ENCODE measurements around the gene SLC9B1.

Gene SLC9B1

DNA sequence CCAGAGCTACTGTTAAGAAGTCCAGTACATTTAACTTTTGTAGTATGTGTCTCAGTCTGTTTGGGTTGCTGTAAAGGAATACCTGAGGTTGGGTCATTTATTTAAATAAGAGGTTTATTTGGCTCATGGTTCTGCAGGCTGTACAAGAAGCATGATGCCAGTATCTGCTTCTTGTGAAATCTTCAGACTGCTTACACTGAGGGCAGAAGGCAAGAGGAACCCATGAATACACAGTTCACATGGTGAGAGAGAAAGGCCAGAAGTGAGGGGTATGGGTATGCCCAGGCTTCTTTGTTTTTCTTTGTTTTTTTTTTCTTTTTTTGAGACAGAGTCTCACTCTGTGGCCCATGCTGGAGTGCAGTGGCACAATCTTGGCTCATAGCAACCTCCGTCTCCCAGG, 156.8 kb downstream of the SLC9B1 start:
- TF ChIP-seq, protein P1, sequence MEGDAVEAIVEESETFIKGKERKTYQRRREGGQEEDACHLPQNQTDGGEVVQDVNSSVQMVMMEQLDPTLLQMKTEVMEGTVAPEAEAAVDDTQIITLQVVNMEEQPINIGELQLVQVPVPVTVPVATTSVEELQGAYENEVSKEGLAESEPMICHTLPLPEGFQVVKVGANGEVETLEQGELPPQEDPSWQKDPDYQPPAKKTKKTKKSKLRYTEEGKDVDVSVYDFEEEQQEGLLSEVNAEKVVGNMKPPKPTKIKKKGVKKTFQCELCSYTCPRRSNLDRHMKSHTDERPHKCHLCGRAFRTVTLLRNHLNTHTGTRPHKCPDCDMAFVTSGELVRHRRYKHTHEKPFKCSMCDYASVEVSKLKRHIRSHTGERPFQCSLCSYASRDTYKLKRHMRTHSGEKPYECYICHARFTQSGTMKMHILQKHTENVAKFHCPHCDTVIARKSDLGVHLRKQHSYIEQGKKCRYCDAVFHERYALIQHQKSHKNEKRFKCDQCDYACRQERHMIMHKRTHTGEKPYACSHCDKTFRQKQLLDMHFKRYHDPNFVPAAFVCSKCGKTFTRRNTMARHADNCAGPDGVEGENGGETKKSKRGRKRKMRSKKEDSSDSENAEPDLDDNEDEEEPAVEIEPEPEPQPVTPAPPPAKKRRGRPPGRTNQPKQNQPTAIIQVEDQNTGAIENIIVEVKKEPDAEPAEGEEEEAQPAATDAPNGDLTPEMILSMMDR (IDR thresholded peaks at IDR 0.05): no peak
- DNase-seq: no peak
- Mint-ChIP-seq H3K36me3 (ENCODE audit: low read depth) (peaks cover 80% of the 10 kb centered on the region), H3K4me1 (peaks cover 17% of the 10 kb centered on the region), H3K27ac (no peak overlapping the region), H3K9me3 (peaks cover 53% of the 10 kb centered on the region), H3K27me3 (ENCODE audit: low read depth, poor library complexity) (peaks cover 3% of the 10 kb centered on the region), H3K4me3 (no peak overlapping the region)

DNA sequence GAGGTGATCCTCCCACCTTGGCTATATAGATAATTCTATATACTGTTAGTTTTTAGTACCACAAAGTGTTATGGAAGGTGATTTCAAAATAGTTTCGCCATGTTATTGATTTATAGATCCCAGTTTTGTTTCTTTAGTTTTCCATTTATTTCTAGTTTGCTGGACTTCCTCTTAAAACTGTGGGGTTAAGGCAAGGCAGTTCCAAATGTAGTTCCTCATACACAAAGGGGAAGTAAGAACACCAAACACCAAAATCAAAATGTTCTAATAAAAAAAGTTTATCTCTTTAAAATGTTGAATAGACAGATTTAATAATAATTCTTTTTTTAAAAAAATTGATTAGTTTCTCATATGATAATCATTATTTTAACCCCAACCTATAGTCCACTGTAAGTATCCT, 157.5 kb downstream of the SLC9B1 start:
- Mint-ChIP-seq H3K4me3 (no peak overlapping the region), H3K27me3 (ENCODE audit: low read depth, poor library complexity) (peaks cover 3% of the 10 kb centered on the region), H3K4me1 (peaks cover 10% of the 10 kb centered on the region), H3K27ac (no peak overlapping the region), H3K36me3 (ENCODE audit: low read depth) (peaks cover 80% of the 10 kb centered on the region), H3K9me3 (peaks cover 53% of the 10 kb centered on the region)
- no peak for DNase-seq
- TF ChIP-seq, protein P1 (IDR thresholded peaks at IDR 0.05): no peak

DNA sequence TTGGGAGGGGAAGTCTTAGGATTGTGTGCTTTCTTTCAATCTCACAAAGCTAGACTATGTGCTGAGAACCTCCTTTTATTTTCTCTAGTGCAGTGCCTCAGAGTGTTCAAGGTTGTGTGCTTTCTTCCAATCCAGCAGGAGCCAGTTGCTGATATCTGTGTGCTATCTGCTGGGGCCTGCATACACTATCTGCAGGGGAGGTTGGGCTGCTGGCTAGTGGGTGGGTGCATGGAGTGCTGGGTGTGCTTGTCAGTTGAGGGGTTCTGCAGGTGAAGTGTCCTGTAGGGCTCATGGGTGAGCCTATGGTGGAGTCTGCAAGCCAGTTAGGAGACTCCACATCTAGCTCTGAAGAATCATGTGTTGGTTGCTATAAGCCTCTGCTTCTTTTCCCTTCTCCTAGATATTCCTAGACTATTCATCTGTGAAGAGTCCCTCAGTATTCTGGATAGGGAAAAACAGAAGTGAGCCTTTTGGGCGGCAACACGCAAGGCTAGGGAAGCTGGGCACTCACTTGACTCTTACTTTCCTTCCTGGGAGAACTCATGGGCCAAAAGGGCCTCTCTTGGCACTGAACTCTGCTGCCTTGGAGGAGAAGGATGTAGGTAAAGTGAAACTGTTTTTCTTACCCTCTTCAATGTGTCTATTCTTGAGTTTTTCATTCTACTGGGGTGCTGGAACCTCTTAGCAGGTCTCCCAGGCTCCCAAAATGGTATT, 158.7 kb downstream of the SLC9B1 start:
- no peak for DNase-seq
- Mint-ChIP-seq H3K27me3 (ENCODE audit: low read depth, poor library complexity) (peaks cover 3% of the 10 kb centered on the region), H3K4me3 (no peak overlapping the region), H3K36me3 (ENCODE audit: low read depth) (peaks cover 69% of the 10 kb centered on the region), H3K4me1 (no peaks in the 10 kb centered on the region), H3K9me3 (peaks cover 53% of the 10 kb centered on the region), H3K27ac (no peak overlapping the region)
- TF ChIP-seq, protein P1 (IDR thresholded peaks at IDR 0.05): no peak

DNA sequence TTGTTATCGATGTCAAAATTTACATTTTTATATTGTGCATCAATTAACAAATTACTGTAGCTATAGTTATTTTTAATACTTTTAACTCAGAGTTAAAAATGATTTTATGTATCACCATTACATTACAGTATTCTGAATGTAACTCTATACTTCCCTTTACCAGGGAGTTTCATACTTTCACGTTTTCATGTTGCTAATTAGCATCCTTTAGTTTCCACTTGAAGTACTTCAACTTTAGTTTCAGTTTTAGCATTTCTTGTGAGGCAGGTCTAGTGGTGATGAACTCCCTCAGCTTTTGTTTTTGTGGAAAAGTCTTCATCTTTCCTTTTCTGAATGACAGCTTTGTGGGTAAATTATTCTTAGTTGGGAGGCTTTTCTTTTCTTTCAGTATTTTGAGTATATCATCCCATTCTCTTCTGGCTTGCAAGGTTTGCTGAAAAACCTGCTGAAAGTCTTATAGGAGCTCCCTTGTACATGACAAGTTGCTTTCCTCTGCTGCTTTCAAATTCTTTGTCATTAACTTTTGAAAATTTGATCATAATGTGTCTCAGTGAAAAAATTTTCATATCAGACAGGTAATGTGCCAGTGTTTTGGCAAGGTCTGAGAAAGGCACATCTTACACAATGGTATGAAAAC, 160.6 kb downstream of the SLC9B1 start:
- TF ChIP-seq, protein P1 (IDR thresholded peaks at IDR 0.05): no peak
- Mint-ChIP-seq H3K4me1 (no peaks in the 10 kb centered on the region), H3K36me3 (ENCODE audit: low read depth) (peaks cover 55% of the 10 kb centered on the region)

More for the DNA sequence above, 160.6 kb downstream of the SLC9B1 start:
- peaks cover 53% of the 10 kb centered on the region for H3K9me3 Mint-ChIP-seq
- H3K27me3 Mint-ChIP-seq (ENCODE audit: low read depth, poor library complexity): peaks cover 3% of the 10 kb centered on the region
- DNase-seq: no peak
- no peak overlapping the region for H3K27ac Mint-ChIP-seq
- H3K4me3 Mint-ChIP-seq: no peak overlapping the region
